GM12878 (cell line): ENCODE data around the gene ZBTB49. TPM values are rescaled to one million over a fixed set of nuclear protein-coding genes. Genes with fewer than 3 reads are reported as not detected.

ENCODE experiments used
- ATAC-seq: fragments of 200-7000 bp; cut with Tn5 transposase; 3 replicates; pipeline ENCODE4 v1.9.1; 2020; ENCODE audit warnings: mild to moderate bottlenecking, moderate library complexity
- BruUV-seq: library from RNA; stranded (reverse); fragments of 400-500 nt; replicated peaks from 2 replicates; lab custom pipeline; 2021; lab: Mats Ljungman, UMichigan
- CTCF ChIA-PET: fragments of 300-600 bp; sonication (Branson Sonifier 250); formaldehyde crosslinking; extraction: SDS; loops from one replicate; lab custom pipeline; 2021; ENCODE audit warnings: inconsistent platforms; lab: Yijun Ruan, JAX
- POLR2A ChIA-PET: fragments of 350-600 bp; formaldehyde crosslinking; extraction: SDS; loops from one replicate; lab custom pipeline; 2021; ENCODE audit warnings: inconsistent platforms; lab: Charles Lee
- RAD21 ChIA-PET: fragments of 300-600 bp; sonication (Branson Sonifier 250); formaldehyde crosslinking; loops from one replicate; lab custom pipeline; 2023; ENCODE audit warnings: antibody characterized with exemption; ENCODE audit not compliant: unreplicated experiment; lab: Charles Lee
- SMC1A ChIA-PET: fragments of 300-600 bp; sonication (Branson Sonifier 250); formaldehyde crosslinking; loops from one replicate; lab custom pipeline; 2023; ENCODE audit not compliant: unreplicated experiment, uncharacterized antibody; lab: Charles Lee
- DNase-seq: peaks from one replicate; pipeline ENCODE4 v3.0.0-alpha.2; 2011; ENCODE audit warnings: low read depth, low spot score
- FAIRE-seq: peaks from 3 replicates; lab custom pipeline; 2011; peaks lifted over from hg19 to GRCh38; lab: Jason Lieb, UNC
- H2AFZ ChIP-seq: 2 replicates; pipeline ENCODE4 v1.6.0; 2011; ENCODE audit warnings: low read depth, low read length, control low read depth; ENCODE audit not compliant: control insufficient read depth
- H3K27ac ChIP-seq: 2 replicates; pipeline ENCODE4 v1.5.1; 2011; ENCODE audit warnings: control low read depth; ENCODE audit not compliant: control insufficient read depth, insufficient read depth
- H3K27me3 ChIP-seq, 2 experiments: replicated peaks in 1 of 2; 2 replicates each; pipeline versions ENCODE4 v1.6.0 to v1.6.1; 2011; ENCODE audit warnings: low read length in 1 of 2; ENCODE audit not compliant: control insufficient read depth in 2 of 2, insufficient read depth in 2 of 2
- H3K36me3 ChIP-seq, 2 experiments: 2 replicates each; pipeline ENCODE4 v1.5.1; 2011; ENCODE audit warnings: low read length in 1 of 2; ENCODE audit not compliant: control insufficient read depth in 2 of 2, insufficient read depth in 2 of 2
- H3K4me1 ChIP-seq: 2 replicates; pipeline ENCODE4 v1.6.1; 2011; ENCODE audit warnings: mild to moderate bottlenecking, low read length, moderate library complexity, mixed read lengths; ENCODE audit not compliant: control insufficient read depth, insufficient read depth
- H3K4me2 ChIP-seq: 2 replicates; pipeline ENCODE4 v1.6.0; 2011; ENCODE audit warnings: control low read depth; ENCODE audit not compliant: control insufficient read depth, insufficient read depth
- H3K4me3 ChIP-seq: fragments of 200-600 bp; sonication (generic); 2 replicates; pipeline ENCODE4 v1.5.1; 2016
- H3K79me2 ChIP-seq: 2 replicates; pipeline ENCODE4 v1.6.0; 2011; ENCODE audit warnings: low read length; ENCODE audit not compliant: control insufficient read depth, insufficient read depth
- H3K9ac ChIP-seq: 2 replicates; pipeline ENCODE4 v1.8.0; 2011; ENCODE audit warnings: low read length, control low read depth, mixed read lengths; ENCODE audit not compliant: control insufficient read depth, insufficient read depth
- H3K9me3 ChIP-seq: replicated peaks from 3 replicates; pipeline ENCODE4 v1.5.1; 2011; ENCODE audit warnings: mild to moderate bottlenecking, low read length; ENCODE audit not compliant: control insufficient read depth, insufficient read depth
- H4K20me1 ChIP-seq: 2 replicates; pipeline ENCODE4 v1.6.0; 2011; ENCODE audit not compliant: control insufficient read depth, insufficient read depth
- ASH2L ChIP-seq: fragments of 300-600, 200-600 bp; sonication (generic); IDR thresholded peaks from 2 replicates; pipeline ENCODE4 v1.6.1; 2017; ENCODE audit warnings: low read depth, mild to moderate bottlenecking, borderline replicate concordance
- BCL3 ChIP-seq: IDR thresholded peaks from 2 replicates; pipeline ENCODE4 v1.6.1; 2011; ENCODE audit warnings: borderline replicate concordance, low read depth, mild to moderate bottlenecking, moderate library complexity, low read length; ENCODE audit not compliant: insufficient read depth, poor library complexity, severe bottlenecking
- FOXK2 ChIP-seq: fragments of 450-650 bp; IDR thresholded peaks from 2 replicates; pipeline ENCODE4 v1.6.1; 2017; ENCODE audit warnings: mild to moderate bottlenecking, moderate library complexity
- HCFC1 ChIP-seq: fragments of 150-350 bp; IDR thresholded peaks from 2 replicates; pipeline ENCODE4 v1.6.1; 2014; ENCODE audit warnings: low read length
- IRF5 ChIP-seq: fragments of 450-650 bp; IDR thresholded peaks from 2 replicates; pipeline ENCODE4 v1.6.1; 2017; ENCODE audit warnings: borderline replicate concordance
- PAX8 ChIP-seq: fragments of 450-650 bp; IDR thresholded peaks from 2 replicates; pipeline ENCODE4 v1.6.1; 2017; ENCODE audit warnings: mild to moderate bottlenecking, moderate library complexity
- PML ChIP-seq: IDR thresholded peaks from 2 replicates; pipeline ENCODE4 v1.6.1; 2012; ENCODE audit warnings: low read length, inconsistent platforms
- RCOR1 ChIP-seq: conservative IDR thresholded peaks from 2 replicates; pipeline ENCODE4 v1.6.1; 2012; ENCODE audit warnings: low read depth, low read length, improper control_type of control experiment
- SMARCA5 ChIP-seq: fragments of 450-650 bp; IDR thresholded peaks from 2 replicates; pipeline ENCODE4 v1.6.1; 2017; ENCODE audit warnings: mild to moderate bottlenecking
- SREBF2 ChIP-seq: IDR thresholded peaks from 2 replicates; pipeline ENCODE4 v1.6.1; 2012; ENCODE audit warnings: mild to moderate bottlenecking, low read length
- TARDBP ChIP-seq: IDR thresholded peaks from 2 replicates; pipeline ENCODE4 v1.6.1; 2016; ENCODE audit warnings: borderline replicate concordance
- ZBED1 ChIP-seq: IDR thresholded peaks from 2 replicates; pipeline ENCODE4 v1.6.1; 2016; ENCODE audit warnings: borderline replicate concordance
- ZBTB11 ChIP-seq: fragments of 450-650 bp; formaldehyde crosslinking; IDR thresholded peaks from 2 replicates; pipeline ENCODE4 v1.5.0; 2022; ENCODE audit warnings: mild to moderate bottlenecking, missing genetic modification characterization
- ZNF687 ChIP-seq: fragments of 450-650 bp; IDR thresholded peaks from 2 replicates; pipeline ENCODE4 v1.6.1; 2017; ENCODE audit warnings: mild to moderate bottlenecking, moderate library complexity
- ZSCAN29 ChIP-seq: fragments of 450-650 bp; IDR thresholded peaks from 2 replicates; pipeline ENCODE4 v1.6.1; 2017; ENCODE audit warnings: mild to moderate bottlenecking, moderate library complexity
- WGBS: methylation state at CpG from one replicate; pipeline ENCODE4 v1.1.6; 2016; ENCODE audit warnings: low lambda C conversion rate; ENCODE audit not compliant: insufficient replicate concordance, insufficient coverage; ENCODE audit errors: missing lambda C conversion rate; 5-methylcytosine and 5-hydroxymethylcytosine counted together
- in situ Hi-C: fragments of 300-500 bp; cut with MboI; formaldehyde crosslinking; loops from 9 replicates; pipeline ENCODE4 v1.14.3; 2018; ENCODE audit warnings: mixed read lengths
- intact Hi-C: fragments of 100-400 bp; cut with micrococcal nuclease; formaldehyde crosslinking; loops from one replicate; pipeline ENCODE4 v1.14.2; 2022; ENCODE audit not compliant: unreplicated experiment
- polyA plus RNA-seq, 11 experiments: library from polyadenylated mRNA; depleted of rRNA in 4 of 11; unstranded in 6 of 11; stranded (reverse) in 5 of 11; fragments of >200 nt; fragmentation: Nextera tagmentation in 4 of 11; fragmentation: Illumina TruSeq in 1 of 11; extraction: Ambion mirVana in 4 of 11; extraction: Trizol in 1 of 11; gene quantifications; 1 replicate in 1 of 11; 2 replicates in 10 of 11; pipeline versions ENCODE4 v1.2.1 to v1.2.3, GENCODE V29; 2011 to 2016; ENCODE audit warnings: inconsistent platforms in 2 of 11, missing spikeins in 2 of 11, low read depth in 1 of 11
- total RNA-seq, 4 experiments: library from RNA; depleted of rRNA in 3 of 4; stranded (reverse); fragments of >200 nt in 3 of 4; fragmentation: Illumina TruSeq in 1 of 4; extraction: Trizol in 1 of 4; gene quantifications; 2 replicates each; pipeline versions ENCODE4 v1.2.1 to v1.2.3, GENCODE V29; 2013 to 2021

The ZBTB49 gene
- total and polyA plus RNA-seq, 10 of the 15 experiments (the other 5 are each of a cell fraction or from before 2014, with no cell fraction given): 0.37 to 4.8 (median 4.1) TPM

GRCh38 chr4:4288098-4288497 is 2.0 kb upstream of the ZBTB49 start (continued):
- no peak for TF ChIP-seq BCL3
- TF ChIP-seq RCOR1: no peak
- no peak for TF ChIP-seq ASH2L
- no peak for TF ChIP-seq HCFC1
- TF ChIP-seq ZNF687: no peak

DNA sequence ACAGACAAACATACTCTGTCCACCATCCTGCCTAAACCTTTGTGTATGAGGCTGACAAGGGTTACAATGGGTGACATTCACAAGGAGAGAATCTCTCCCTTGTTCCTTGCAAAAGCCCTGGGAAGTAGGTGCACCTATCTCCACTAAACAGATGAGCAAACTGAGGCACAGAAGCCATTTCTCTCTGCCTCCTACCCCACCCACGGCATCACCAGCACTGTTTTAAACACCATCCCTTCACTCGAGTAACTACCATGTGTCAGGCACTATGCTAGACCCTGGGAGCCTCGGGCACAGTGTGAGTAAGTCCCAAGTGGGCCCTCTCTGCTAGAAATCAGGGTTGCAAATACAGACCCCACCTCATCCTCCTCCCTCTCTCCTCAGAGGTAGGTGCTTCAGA is 996 bp upstream of the ZBTB49 start:
- H3K4me1 ChIP-seq: peaks cover 6% of the 10 kb centered on the region
- peak overlapping the region; percentile 77 for H3K4me2 ChIP-seq
- intact Hi-C loops (no loop called here), in situ Hi-C loops (no loop called here)
- H3K9ac ChIP-seq: peak overlapping the region; percentile 86
- H3K27me3 ChIP-seq: no peaks in the 10 kb centered on the region
- H3K4me3 ChIP-seq: peak overlapping the region; percentile 78
- no peak overlapping the region for H2AFZ ChIP-seq
- ATAC-seq: peak; percentile 3
- BruUV-seq: no TSS peak
- peak overlapping the region; percentile 71 for H3K27ac ChIP-seq
- ChIA-PET CTCF (no interaction called here), SMC1A (no interaction called here), POLR2A (interaction anchor here (0.6 kb wide), 1 partner anchor 8 kb away, joined by 5 read pairs; no protein-coding TSS in a partner anchor), RAD21 (no interaction called here)
- FAIRE-seq: no peak
- no peaks in the 10 kb centered on the region for H3K9me3 ChIP-seq
- peaks cover 45% of the 10 kb centered on the region for H3K79me2 ChIP-seq
- DNase-seq: no peak
- H3K36me3 ChIP-seq: peaks cover 0 to 6% of the 10 kb centered on the region in 2 experiments; a peak in 1 of 4 replicates
- 2% methylated on average over 3 of the region's 3 CpGs for WGBS
- H4K20me1 ChIP-seq: no peaks in the 10 kb centered on the region
- TF ChIP-seq TARDBP: no peak
- TF ChIP-seq ZBTB11: no peak
- TF ChIP-seq FOXK2: no peak
- no peak for TF ChIP-seq ZSCAN29
- TF ChIP-seq ZBED1: no peak
- TF ChIP-seq SMARCA5: no peak
- TF ChIP-seq PAX8: no peak
- TF ChIP-seq IRF5: no peak
- TF ChIP-seq PML: no peak
- no peak for TF ChIP-seq SREBF2
